GM11168 (cell line): ENCODE measurements around the gene NTN4.

Source experiments
- in situ Hi-C: fragments of 300-500 bp; cut with MboI; formaldehyde crosslinking; loops from one replicate; pipeline ENCODE4 v1.12.0; 2022; ENCODE audit warnings: low sequenced_read_pairs; ENCODE audit not compliant: unreplicated experiment

The NTN4 gene

GRCh38 chr12:95790033-95790916, at the start of gene NTN4:
NTN4 (minus strand) TSS chr12:95790764; CDS start chr12:95790309, 455 bp downstream.
- in situ Hi-C loops: no loop called here

GRCh38 chr12:95838125-95838524, 47.6 kb upstream of the NTN4 start:
- in situ Hi-C loops: no loop called here

GRCh38 chr12:95837240-95838038, 46.9 kb upstream of the NTN4 start:
- in situ Hi-C loops: no loop called here

- in situ Hi-C loops: no loop called here
Measured at GRCh38 chr12:95836630-95837239, 46.2 kb upstream of the NTN4 start.

- in situ Hi-C loops: no loop called here
Measured at GRCh38 chr12:95836185-95836609, 45.6 kb upstream of the NTN4 start.

GRCh38 chr12:95834572-95834971, 44.0 kb upstream of the NTN4 start:
- in situ Hi-C loops: no loop called here

GRCh38 chr12:95830335-95831089, 39.9 kb upstream of the NTN4 start:
- in situ Hi-C loops: no loop called here

GRCh38 chr12:95829395-95829794, 38.8 kb upstream of the NTN4 start:
- in situ Hi-C loops: no loop called here

GRCh38 chr12:95820096-95820703, 29.6 kb upstream of the NTN4 start:
- in situ Hi-C loops: no loop called here

- in situ Hi-C loops: loop anchor here (10.0 kb wide), 1 partner anchor 191 kb away; no protein-coding TSS in a partner anchor
Measured at GRCh38 chr12:95815632-95816212, 25.2 kb upstream of the NTN4 start.

- in situ Hi-C loops: loop anchor here (10.0 kb wide), 1 partner anchor 187 kb away; no protein-coding TSS in a partner anchor
Measured at GRCh38 chr12:95812155-95812554, 21.6 kb upstream of the NTN4 start.

- in situ Hi-C loops: loop anchor here (10.0 kb wide), 1 partner anchor 186 kb away; no protein-coding TSS in a partner anchor
Measured at GRCh38 chr12:95810411-95810810, 19.8 kb upstream of the NTN4 start.

- in situ Hi-C loops: no loop called here
Measured at GRCh38 chr12:95809000-95809680, 18.6 kb upstream of the NTN4 start.

GRCh38 chr12:95808146-95808545, 17.6 kb upstream of the NTN4 start:
- in situ Hi-C loops: no loop called here

GRCh38 chr12:95805864-95806671, 15.5 kb upstream of the NTN4 start:
- in situ Hi-C loops: no loop called here

- in situ Hi-C loops: no loop called here
Measured at GRCh38 chr12:95804291-95804690, 13.7 kb upstream of the NTN4 start.

GRCh38 chr12:95803817-95804216, 13.3 kb upstream of the NTN4 start:
- in situ Hi-C loops: no loop called here
